Ectodermal cell (in vitro differentiated cells): ENCODE data around the gene PIGB.
"Not testable (repeated sequence)": the region's sequence is repeated elsewhere in the genome, so short reads cannot be mapped to it uniquely, and the experiment has no call there.

ENCODE experiments used
- H3K27ac ChIP-seq: 2 replicates; pipeline ENCODE4 v1.7.0; 2013; ENCODE audit warnings: mild to moderate bottlenecking, low read depth, low read length; ENCODE audit not compliant: insufficient read depth, poor library complexity, severe bottlenecking
- H3K27me3 ChIP-seq: 2 replicates; pipeline ENCODE4 v1.7.0; 2013; ENCODE audit warnings: mild to moderate bottlenecking, low read length; ENCODE audit not compliant: insufficient read depth, control insufficient read depth, poor library complexity, severe bottlenecking
- H3K36me3 ChIP-seq: one replicate; pipeline ENCODE4 v1.7.0; 2013; ENCODE audit warnings: low read length; ENCODE audit not compliant: control insufficient read depth, insufficient read depth
- H3K4me1 ChIP-seq: one replicate; pipeline ENCODE4 v1.7.0; 2013; ENCODE audit warnings: low read length; ENCODE audit not compliant: control insufficient read depth, insufficient read depth
- H3K4me3 ChIP-seq: 2 replicates; pipeline ENCODE4 v1.7.0; 2013; ENCODE audit warnings: low read depth, low read length, control low read depth; ENCODE audit not compliant: insufficient read depth
- H3K9me3 ChIP-seq: 2 replicates; pipeline ENCODE4 v1.7.0; 2013; ENCODE audit warnings: mild to moderate bottlenecking, low read length, moderate library complexity; ENCODE audit not compliant: control insufficient read depth
- WGBS, 2 experiments: methylation state at CpG; one replicate each; pipeline ENCODE4 v1.1.7; 2013; ENCODE audit warnings: missing lambda C conversion rate in 2 of 2; 5-methylcytosine and 5-hydroxymethylcytosine counted together

The PIGB gene

GRCh38 chr15:55372701-55373440 lies 53.8 kb downstream of the PIGB start:
- peaks cover 3% of the 10 kb centered on the region for H3K36me3 ChIP-seq
- WGBS, 2 experiments = 88 to 100% methylated on average over 2 to 3 of the region's 3 CpGs
- no peaks in the 10 kb centered on the region for H3K9me3 ChIP-seq
- no peaks in the 10 kb centered on the region for H3K4me1 ChIP-seq
- no peak overlapping the region for H3K27ac ChIP-seq
- H3K4me3 ChIP-seq = no peak overlapping the region
- no peaks in the 10 kb centered on the region for H3K27me3 ChIP-seq

- Histone ChIP-seq H3K4me1 (no peaks in the 10 kb centered on the region), H3K27ac (no peak overlapping the region), H3K4me3 (no peak overlapping the region), H3K27me3 (no peaks in the 10 kb centered on the region), H3K36me3 (peaks cover 7% of the 10 kb centered on the region), H3K9me3 (no peaks in the 10 kb centered on the region)
- WGBS, 2 experiments = 91 to 97% methylated on average over 5 of the region's 5 CpGs
These were observed 60.1 kb downstream of the PIGB start for GRCh38 chr15:55379095-55379494.

- Histone ChIP-seq H3K27me3 (no peaks in the 10 kb centered on the region), H3K4me3 (no peak overlapping the region), H3K36me3 (peaks cover 4% of the 10 kb centered on the region), H3K27ac (no peak overlapping the region), H3K9me3 (no peaks in the 10 kb centered on the region), H3K4me1 (no peaks in the 10 kb centered on the region)
These were observed 62.6 kb downstream of the PIGB start for GRCh38 chr15:55381595-55381994.

- WGBS, 2 experiments = 89 to 95% methylated on average over 2 of the region's 2 CpGs
- no peak overlapping the region for H3K4me3 ChIP-seq
- H3K36me3 ChIP-seq = peaks cover 4% of the 10 kb centered on the region
- H3K4me1 ChIP-seq = no peaks in the 10 kb centered on the region
- H3K27me3 ChIP-seq = no peaks in the 10 kb centered on the region
- no peak overlapping the region for H3K27ac ChIP-seq
- no peaks in the 10 kb centered on the region for H3K9me3 ChIP-seq
These were observed 64.7 kb downstream of the PIGB start for GRCh38 chr15:55383687-55384086.

- Histone ChIP-seq H3K9me3 (no peaks in the 10 kb centered on the region), H3K27ac (no peak overlapping the region), H3K27me3 (no peaks in the 10 kb centered on the region), H3K4me1 (no peaks in the 10 kb centered on the region), H3K36me3 (peaks cover 4% of the 10 kb centered on the region), H3K4me3 (no peak overlapping the region)
These were observed 68.0 kb downstream of the PIGB start for GRCh38 chr15:55387027-55387426.

- H3K27ac ChIP-seq = no peak overlapping the region
- no peak overlapping the region for H3K4me3 ChIP-seq
- H3K36me3 ChIP-seq = no peaks in the 10 kb centered on the region
- no peaks in the 10 kb centered on the region for H3K4me1 ChIP-seq
- H3K27me3 ChIP-seq = no peaks in the 10 kb centered on the region
- no peaks in the 10 kb centered on the region for H3K9me3 ChIP-seq
These were observed 70.2 kb downstream of the PIGB start for GRCh38 chr15:55389264-55389607.

GRCh38 chr15:55394694-55395093 lies 75.7 kb downstream of the PIGB start:
- no peak overlapping the region for H3K27ac ChIP-seq
- 82 to 97% methylated on average over 1 of the region's 1 CpG for WGBS, 2 experiments
- H3K27me3 ChIP-seq = peaks cover 4% of the 10 kb centered on the region
- H3K36me3 ChIP-seq = no peaks in the 10 kb centered on the region
- H3K4me3 ChIP-seq = no peak overlapping the region
- no peaks in the 10 kb centered on the region for H3K9me3 ChIP-seq
- no peaks in the 10 kb centered on the region for H3K4me1 ChIP-seq

- no peak overlapping the region for H3K4me3 ChIP-seq
- no peak overlapping the region for H3K27ac ChIP-seq
- no peaks in the 10 kb centered on the region for H3K36me3 ChIP-seq
- 95 to 96% methylated on average over 5 of the region's 5 CpGs for WGBS, 2 experiments
- H3K9me3 ChIP-seq = no peaks in the 10 kb centered on the region
- H3K4me1 ChIP-seq = no peaks in the 10 kb centered on the region
- peaks cover 4% of the 10 kb centered on the region for H3K27me3 ChIP-seq
These were observed 79.2 kb downstream of the PIGB start for GRCh38 chr15:55398243-55398642.

- H3K27ac ChIP-seq, H3K36me3 ChIP-seq, H3K9me3 ChIP-seq, H3K4me3 ChIP-seq, H3K27me3 ChIP-seq, H3K4me1 ChIP-seq: not testable (repeated sequence)
- 66 to 70% methylated on average over 8 of the region's 8 CpGs for WGBS, 2 experiments
These were observed 81.0 kb downstream of the PIGB start for GRCh38 chr15:55400050-55400449.

- no peaks in the 10 kb centered on the region for H3K36me3 ChIP-seq
- H3K27me3 ChIP-seq = peaks cover 4% of the 10 kb centered on the region
- H3K27ac ChIP-seq = no peak overlapping the region
- H3K4me3 ChIP-seq = no peak overlapping the region
- no peaks in the 10 kb centered on the region for H3K4me1 ChIP-seq
- WGBS, 2 experiments = 87 to 90% methylated on average over 1 of the region's 1 CpG
- H3K9me3 ChIP-seq = no peaks in the 10 kb centered on the region
These were observed 82.8 kb downstream of the PIGB start for GRCh38 chr15:55401786-55402246.

- Histone ChIP-seq H3K4me3 (no peak overlapping the region), H3K36me3 (no peaks in the 10 kb centered on the region), H3K27me3 (peaks cover 4% of the 10 kb centered on the region), H3K9me3 (no peaks in the 10 kb centered on the region), H3K4me1 (peaks cover 4% of the 10 kb centered on the region), H3K27ac (no peak overlapping the region)
These were observed 83.7 kb downstream of the PIGB start for GRCh38 chr15:55402707-55403106.
